KMS-11 (cell line): Measurements from ENCODE around the gene MRPL28.
"Not testable (repeated sequence)": the region's sequence is repeated elsewhere in the genome, so short reads cannot be mapped to it uniquely, and the experiment has no call there.

Experiments
- H2AFZ ChIP-seq: fragments of 200-600 bp; sonication (generic); 2 replicates; pipeline ENCODE4 v1.6.1; 2016; ENCODE audit warnings: antibody characterized with exemption, mixed run types, low read depth
- H3K27ac ChIP-seq: fragments of 200-600 bp; sonication (generic); 2 replicates; pipeline ENCODE4 v1.6.1; 2016; ENCODE audit warnings: mild to moderate bottlenecking, mixed run types
- H3K27me3 ChIP-seq: fragments of 200-600 bp; sonication (generic); 2 replicates; pipeline ENCODE4 v1.6.1; 2017; ENCODE audit warnings: mild to moderate bottlenecking, low read depth, mixed run types, moderate library complexity; ENCODE audit not compliant: insufficient read depth
- H3K36me3 ChIP-seq: fragments of 200-600 bp; sonication (generic); 2 replicates; pipeline ENCODE4 v1.6.1; 2017; ENCODE audit warnings: mild to moderate bottlenecking, mixed run types; ENCODE audit not compliant: insufficient read depth
- H3K4me1 ChIP-seq: fragments of 200-600 bp; sonication (generic); 2 replicates; pipeline ENCODE4 v1.6.1; 2016; ENCODE audit warnings: mild to moderate bottlenecking, low read depth, mixed run types; ENCODE audit not compliant: poor library complexity, severe bottlenecking
- H3K4me2 ChIP-seq: fragments of 200-600 bp; sonication (generic); 2 replicates; pipeline ENCODE4 v1.7.0; 2016; ENCODE audit warnings: mild to moderate bottlenecking, mixed run types
- H3K4me3 ChIP-seq: fragments of 200-600 bp; sonication (generic); IDR thresholded peaks from 2 replicates; pipeline ENCODE4 v1.6.1; 2017; ENCODE audit warnings: low read depth, low read length, mixed read lengths; ENCODE audit not compliant: insufficient read depth
- H3K79me2 ChIP-seq: fragments of 200-600 bp; sonication (generic); 2 replicates; pipeline ENCODE4 v1.6.1; 2016; ENCODE audit warnings: low read depth, mixed run types; ENCODE audit not compliant: insufficient read depth
- H3K9ac ChIP-seq: fragments of 200-600 bp; sonication (generic); 2 replicates; pipeline ENCODE4 v1.6.1; 2016; ENCODE audit warnings: mild to moderate bottlenecking, mixed run types
- H4K20me1 ChIP-seq: fragments of 200-600 bp; sonication (generic); 2 replicates; pipeline ENCODE4 v1.6.1; 2016; ENCODE audit warnings: mild to moderate bottlenecking, mixed run types; ENCODE audit not compliant: insufficient read depth
- CTCF ChIP-seq: fragments of 200-600 bp; sonication (generic); conservative IDR thresholded peaks from 2 replicates; pipeline ENCODE4 v1.6.1; 2017; ENCODE audit warnings: low read depth, mild to moderate bottlenecking, antibody characterized with exemption, low read length, moderate library complexity, mixed read lengths

Gene MRPL28

DNA sequence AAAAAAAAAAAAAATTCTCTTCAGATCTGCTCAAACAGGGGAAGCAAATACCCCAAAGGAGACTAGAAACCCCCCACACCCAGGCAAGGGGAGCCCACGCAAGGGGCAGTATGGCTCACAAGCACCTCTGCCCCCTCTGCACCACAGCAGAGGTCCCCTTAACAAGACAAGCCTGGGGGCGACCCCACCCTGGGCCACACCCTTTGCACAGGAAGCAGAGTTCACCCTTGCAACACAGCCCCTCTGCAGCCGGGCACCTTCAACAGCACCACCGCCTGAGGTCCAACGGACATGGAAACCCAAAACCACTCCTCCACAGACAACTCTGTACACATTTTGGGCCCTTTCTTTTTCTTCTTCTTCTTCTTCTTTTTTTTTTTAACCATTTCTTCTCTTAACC is 30.7 kb downstream of the MRPL28 start:
- TF ChIP-seq CTCF, result no peak
- Histone ChIP-seq H3K36me3 (no peaks in the 10 kb centered on the region), H3K4me2 (no peak overlapping the region), H4K20me1 (no peaks in the 10 kb centered on the region), H2AFZ (no peak overlapping the region), H3K27ac (no peak overlapping the region), H3K79me2 (peaks cover 79% of the 10 kb centered on the region), H3K9ac (no peak overlapping the region), H3K4me3 (no peak overlapping the region), H3K4me1 (no peaks in the 10 kb centered on the region), H3K27me3 (no peaks in the 10 kb centered on the region)

- no peaks in the 10 kb centered on the region for H3K36me3 ChIP-seq
- no peak for TF ChIP-seq CTCF
- no peaks in the 10 kb centered on the region for H3K4me1 ChIP-seq
- no peaks in the 10 kb centered on the region for H4K20me1 ChIP-seq
- no peak overlapping the region for H3K4me2 ChIP-seq
- H2AFZ ChIP-seq, result no peak overlapping the region
- no peak overlapping the region for H3K9ac ChIP-seq
- H3K4me3 ChIP-seq, result no peak overlapping the region
- no peaks in the 10 kb centered on the region for H3K27me3 ChIP-seq
- no peak overlapping the region for H3K27ac ChIP-seq
- H3K79me2 ChIP-seq, result peaks cover 84% of the 10 kb centered on the region
These were observed 32.3 kb downstream of the MRPL28 start for GRCh38 chr16:337975-338575.

GRCh38 chr16:337437-337836 is 32.9 kb downstream of the MRPL28 start:
- Histone ChIP-seq H3K9ac (no peak overlapping the region), H4K20me1 (no peaks in the 10 kb centered on the region), H2AFZ (no peak overlapping the region), H3K4me3 (no peak overlapping the region), H3K36me3 (no peaks in the 10 kb centered on the region), H3K27ac (no peak overlapping the region), H3K27me3 (no peaks in the 10 kb centered on the region), H3K4me2 (no peak overlapping the region), H3K4me1 (no peaks in the 10 kb centered on the region), H3K79me2 (peaks cover 82% of the 10 kb centered on the region)
- no peak for TF ChIP-seq CTCF

DNA sequence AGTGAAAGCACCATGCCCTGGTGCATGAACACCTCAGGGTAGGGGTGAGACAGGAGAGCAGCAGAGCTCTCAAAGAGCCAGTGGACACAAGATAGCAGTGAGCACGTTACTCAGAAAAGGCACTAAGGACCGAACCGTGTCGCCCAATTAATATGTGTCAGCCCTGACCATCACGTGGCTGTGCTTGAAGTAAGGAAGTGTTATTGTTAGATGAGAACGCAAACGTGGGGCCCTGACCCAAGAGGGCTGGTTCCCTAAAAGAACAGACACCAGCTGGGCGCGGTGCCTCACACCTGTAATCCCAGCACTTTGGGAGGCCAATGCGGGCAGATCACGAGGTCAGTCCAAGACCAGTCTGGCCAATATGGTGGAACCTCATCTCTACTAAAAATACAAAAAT is 34.1 kb downstream of the MRPL28 start:
- Histone ChIP-seq H2AFZ (no peak overlapping the region), H3K27ac (no peak overlapping the region), H4K20me1 (no peaks in the 10 kb centered on the region), H3K79me2 (peaks cover 84% of the 10 kb centered on the region; the same call in 1 of the 2 replicates), H3K9ac (no peak overlapping the region), H3K27me3 (no peaks in the 10 kb centered on the region), H3K36me3 (no peaks in the 10 kb centered on the region), H3K4me3 (no peak overlapping the region), H3K4me1 (no peaks in the 10 kb centered on the region), H3K4me2 (no peak overlapping the region)
- TF ChIP-seq CTCF, result no peak

DNA sequence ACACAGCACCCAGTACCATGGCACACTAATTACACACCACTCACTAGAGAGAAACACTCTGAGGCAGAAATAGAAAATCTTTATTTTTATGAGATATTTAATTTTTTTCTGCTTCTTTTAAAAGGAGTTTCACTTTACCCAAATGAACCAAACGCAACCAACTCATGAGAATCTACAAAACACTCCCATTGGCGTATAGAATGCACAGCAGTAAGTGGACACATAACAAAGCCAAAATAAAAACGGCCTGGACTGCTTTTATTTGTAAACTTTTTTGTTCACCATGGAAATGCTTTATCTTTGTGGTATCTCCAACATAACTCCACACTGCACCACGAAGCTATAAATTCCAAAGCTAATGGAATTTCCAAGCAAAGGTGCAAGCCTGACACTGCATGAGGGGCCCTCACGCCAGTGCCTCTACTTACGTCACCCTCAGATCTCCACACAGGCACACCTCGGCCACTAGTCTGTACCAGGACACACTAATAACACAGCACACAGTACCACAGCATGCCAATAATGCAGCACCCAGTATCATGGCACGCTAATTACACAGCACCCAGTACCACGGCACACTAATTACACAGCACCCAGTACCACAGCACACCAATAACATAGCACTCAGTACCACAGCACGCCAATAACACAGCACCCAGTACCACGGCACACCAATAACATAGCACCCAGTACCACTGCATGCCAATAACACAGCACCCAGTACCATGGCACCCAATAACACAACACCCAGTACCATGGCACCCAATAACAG is 35.3 kb downstream of the MRPL28 start:
- H3K4me1 ChIP-seq, H3K4me3 ChIP-seq, H3K27me3 ChIP-seq, H3K36me3 ChIP-seq, H3K9ac ChIP-seq, H4K20me1 ChIP-seq, H3K27ac ChIP-seq, H3K4me2 ChIP-seq, H2AFZ ChIP-seq: not testable (repeated sequence)
- H3K79me2 ChIP-seq, result peaks cover 72% of the 10 kb centered on the region; the same call in 1 of the 2 replicates

- not testable (repeated sequence) for H2AFZ ChIP-seq, H3K9ac ChIP-seq, H3K27ac ChIP-seq, H3K4me3 ChIP-seq, H3K27me3 ChIP-seq, H3K36me3 ChIP-seq, H3K4me1 ChIP-seq, H3K4me2 ChIP-seq, H4K20me1 ChIP-seq
- H3K79me2 ChIP-seq, result peaks cover 65% of the 10 kb centered on the region; the same call in 1 of the 2 replicates
These were observed 36.0 kb downstream of the MRPL28 start for GRCh38 chr16:334164-334832.
